Activated CD8-positive, alpha-beta memory T cell treated with anti-CD3 and anti-CD28 coated beads for 48 hours (primary cell): Measurements from ENCODE around the gene SARS1.

ENCODE experiments used
- DNase-seq, 3 experiments: peaks; one replicate each; pipeline ENCODE4 v3.0.0-alpha.2; 2020; ENCODE audit warnings: low read depth in 2 of 3, low spot score in 2 of 3

SARS1 gene

GRCh38 chr1:109259674-109260557, 46.2 kb downstream of the SARS1 start:
- no peak for DNase-seq

DNA sequence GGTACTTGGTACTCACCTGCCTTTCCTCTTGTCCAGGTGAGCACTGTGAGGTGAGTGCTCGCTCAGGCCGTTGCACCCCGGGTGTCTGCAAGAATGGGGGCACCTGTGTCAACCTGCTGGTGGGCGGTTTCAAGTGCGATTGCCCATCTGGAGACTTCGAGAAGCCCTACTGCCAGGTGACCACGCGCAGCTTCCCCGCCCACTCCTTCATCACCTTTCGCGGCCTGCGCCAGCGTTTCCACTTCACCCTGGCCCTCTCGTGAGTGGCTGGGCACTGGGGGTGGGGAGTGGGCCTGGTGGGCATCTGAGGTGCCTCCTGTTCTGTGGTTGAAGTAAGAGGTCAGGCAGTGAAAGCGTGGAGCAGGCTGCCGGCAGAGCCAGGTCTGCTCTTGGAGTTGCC, 47.3 kb downstream of the SARS1 start:
- no peak for DNase-seq

DNA sequence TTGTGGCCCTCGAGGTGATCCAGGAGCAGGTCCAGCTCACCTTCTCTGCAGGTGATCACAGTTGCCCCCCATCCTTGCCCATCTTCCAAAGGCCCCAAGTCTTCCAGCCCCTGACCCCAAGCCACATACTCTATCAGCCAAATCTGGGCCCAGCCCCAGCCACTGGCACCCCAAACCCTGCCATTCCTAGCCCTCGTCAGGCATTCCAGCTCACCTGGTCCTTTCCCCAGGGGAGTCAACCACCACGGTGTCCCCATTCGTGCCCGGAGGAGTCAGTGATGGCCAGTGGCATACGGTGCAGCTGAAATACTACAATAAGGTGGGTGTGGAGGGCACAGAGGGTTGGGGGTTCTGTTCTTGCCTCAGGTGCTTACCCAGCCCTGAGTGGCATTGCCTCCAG, 47.9 kb downstream of the SARS1 start:
- DNase-seq: no peak

GRCh38 chr1:109262231-109263055, 48.7 kb downstream of the SARS1 start:
- DNase-seq: no peak

DNA sequence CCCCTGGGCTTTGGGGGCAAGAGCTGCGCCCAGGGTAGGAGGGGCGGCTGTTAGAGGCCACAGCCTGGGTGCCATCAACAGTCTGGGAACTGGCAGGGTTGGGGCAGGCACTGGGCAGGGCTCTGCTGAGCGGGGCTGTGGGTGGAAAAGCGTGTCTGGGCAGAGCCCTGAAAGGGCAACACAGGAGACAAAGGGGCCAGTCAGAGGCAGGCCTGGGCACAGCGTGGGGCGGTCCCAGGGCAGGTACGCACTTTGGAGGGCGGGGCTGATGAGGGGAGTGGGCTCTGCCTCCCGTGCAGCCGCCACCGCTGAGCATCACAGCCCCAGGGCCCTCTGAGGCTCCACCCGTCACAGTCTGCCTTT, 49.5 kb downstream of the SARS1 start:
- no peak for DNase-seq

- peak; percentile 46 to 76 (median 73) for DNase-seq
Measured at GRCh38 chr1:109263597-109264378, 50.1 kb downstream of the SARS1 start.

DNA sequence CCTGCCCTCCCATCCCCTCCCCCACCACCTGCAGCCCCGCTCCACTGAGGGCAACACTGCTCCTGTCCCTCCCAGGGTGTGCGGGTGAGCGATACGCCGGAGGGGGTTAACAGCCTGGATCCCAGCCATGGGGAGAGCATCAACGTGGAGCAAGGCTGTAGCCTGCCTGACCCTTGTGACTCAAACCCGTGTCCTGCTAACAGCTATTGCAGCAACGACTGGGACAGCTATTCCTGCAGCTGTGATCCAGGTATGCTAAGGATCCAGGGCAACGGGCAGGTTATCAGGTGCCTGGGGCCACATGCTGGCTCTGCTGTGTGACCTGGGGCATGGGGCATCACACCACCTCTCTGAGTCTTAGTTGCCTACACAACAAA, 50.6 kb downstream of the SARS1 start:
- no peak for DNase-seq

DNA sequence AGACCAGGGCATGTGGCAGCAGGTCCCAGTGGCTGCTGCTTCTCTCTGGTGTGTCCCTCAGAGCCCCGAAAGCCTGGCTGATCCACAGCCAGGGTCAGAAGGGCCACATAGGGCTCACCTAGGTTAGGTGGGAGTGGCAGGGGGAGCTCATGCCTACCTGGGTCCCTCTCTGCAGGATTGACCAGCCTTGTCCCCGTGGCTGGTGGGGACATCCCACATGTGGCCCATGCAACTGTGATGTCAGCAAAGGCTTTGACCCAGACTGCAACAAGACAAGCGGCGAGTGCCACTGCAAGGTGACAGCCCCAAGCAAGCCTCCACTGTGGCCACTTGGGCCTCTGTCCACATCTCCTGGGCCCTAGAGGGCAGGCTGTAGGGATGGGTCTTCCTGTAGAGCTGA, 51.3 kb downstream of the SARS1 start:
- no peak for DNase-seq

DNA sequence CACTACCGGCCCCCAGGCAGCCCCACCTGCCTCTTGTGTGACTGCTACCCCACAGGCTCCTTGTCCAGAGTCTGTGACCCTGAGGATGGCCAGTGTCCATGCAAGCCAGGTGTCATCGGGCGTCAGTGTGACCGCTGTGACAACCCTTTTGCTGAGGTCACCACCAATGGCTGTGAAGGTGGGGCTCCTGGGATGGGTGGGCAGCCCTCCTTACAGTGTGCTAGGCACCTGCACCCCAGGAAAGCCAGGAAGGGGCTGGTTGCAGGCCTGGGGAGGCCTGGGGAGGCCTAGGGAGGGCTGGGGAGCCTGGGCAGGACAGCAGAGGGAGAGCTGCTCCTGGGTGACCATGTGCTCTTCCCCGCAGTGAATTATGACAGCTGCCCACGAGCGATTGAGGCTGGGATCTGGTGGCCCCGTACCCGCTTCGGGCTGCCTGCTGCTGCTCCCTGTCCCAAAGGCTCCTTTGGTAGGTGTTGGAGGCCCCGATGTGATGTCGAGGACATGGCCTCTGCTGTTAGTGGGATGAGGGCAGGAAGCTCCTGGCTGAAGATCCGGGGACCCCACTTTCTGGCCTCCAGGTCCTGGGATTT, 52.1 kb downstream of the SARS1 start:
- DNase-seq: no peak

DNA sequence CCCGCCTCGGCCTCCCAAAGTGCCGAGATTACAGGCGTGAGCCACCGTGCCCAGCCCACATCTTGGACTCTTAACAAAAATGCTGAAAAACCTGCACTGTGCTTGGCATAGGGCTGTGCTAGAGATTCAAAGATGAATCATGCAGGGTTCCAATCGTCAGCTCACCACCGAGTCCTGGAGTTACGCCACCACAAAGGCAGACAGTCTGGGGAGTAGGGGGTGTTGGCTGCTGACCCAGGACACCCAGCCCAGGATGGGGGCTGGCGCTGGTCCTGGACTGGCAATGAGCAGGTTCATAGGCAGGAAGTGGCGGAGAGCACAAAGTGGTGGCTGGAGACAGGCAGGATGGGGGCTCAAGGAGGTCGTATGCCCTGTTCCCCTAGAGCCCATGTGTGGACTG, 53.2 kb downstream of the SARS1 start:
- no peak for DNase-seq

GRCh38 chr1:109267743-109268300, 54.1 kb downstream of the SARS1 start:
- DNase-seq: no peak

- no peak for DNase-seq
Measured at GRCh38 chr1:109268431-109269211, 54.9 kb downstream of the SARS1 start.

- DNase-seq: no peak
Measured at GRCh38 chr1:109269212-109269980, 55.7 kb downstream of the SARS1 start.

DNA sequence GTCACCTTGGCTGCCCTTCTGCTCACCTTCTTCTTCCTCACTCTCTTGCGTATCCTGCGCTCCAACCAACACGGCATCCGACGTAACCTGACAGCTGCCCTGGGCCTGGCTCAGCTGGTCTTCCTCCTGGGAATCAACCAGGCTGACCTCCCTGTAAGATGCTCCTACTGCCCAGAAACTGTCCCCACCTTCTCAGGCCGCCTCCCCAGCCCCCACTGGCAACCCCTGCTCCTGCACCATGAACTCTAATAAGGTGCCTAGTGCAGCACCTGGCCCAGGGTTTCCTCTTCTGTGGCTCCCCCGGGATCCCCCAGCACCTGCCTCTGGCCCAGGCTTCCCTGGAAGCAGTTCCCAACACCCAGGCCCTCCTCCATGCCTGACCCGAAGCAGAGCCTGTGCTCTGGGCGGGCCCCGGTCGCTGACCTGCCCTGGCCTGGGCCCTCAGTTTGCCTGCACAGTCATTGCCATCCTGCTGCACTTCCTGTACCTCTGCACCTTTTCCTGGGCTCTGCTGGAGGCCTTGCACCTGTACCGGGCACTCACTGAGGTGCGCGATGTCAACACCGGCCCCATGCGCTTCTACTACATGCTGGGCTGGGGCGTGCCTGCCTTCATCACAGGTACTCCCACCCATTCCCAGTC, 56.4 kb downstream of the SARS1 start:
- DNase-seq: no peak

DNA sequence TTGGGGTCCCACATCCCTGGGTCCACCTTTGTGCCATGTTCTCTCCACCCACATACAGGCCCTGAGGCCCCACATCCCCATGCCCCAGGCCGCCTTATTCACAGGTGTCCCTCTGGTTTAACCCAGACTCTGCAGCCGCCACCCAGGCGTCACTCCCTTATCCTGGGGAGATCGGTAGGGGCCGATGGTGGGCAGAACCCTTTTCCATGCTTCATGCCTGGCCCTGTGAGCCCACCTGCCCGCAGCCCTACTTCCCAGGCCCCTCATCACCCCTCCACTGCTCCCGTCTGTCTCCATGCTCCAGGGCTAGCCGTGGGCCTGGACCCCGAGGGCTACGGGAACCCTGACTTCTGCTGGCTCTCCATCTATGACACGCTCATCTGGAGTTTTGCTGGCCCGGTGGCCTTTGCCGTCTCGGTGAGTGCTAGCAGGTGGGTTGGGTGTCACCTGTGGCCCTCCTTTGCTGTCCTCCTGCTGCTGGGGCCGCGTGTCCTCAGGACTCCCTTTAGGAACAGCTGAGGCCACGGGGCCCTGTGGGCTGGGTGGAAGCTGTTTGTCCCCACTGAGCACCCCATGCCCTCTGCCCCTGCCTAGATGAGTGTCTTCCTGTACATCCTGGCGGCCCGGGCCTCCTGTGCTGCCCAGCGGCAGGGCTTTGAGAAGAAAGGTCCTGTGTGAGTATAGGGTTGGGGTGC, 57.1 kb downstream of the SARS1 start:
- DNase-seq: no peak

DNA sequence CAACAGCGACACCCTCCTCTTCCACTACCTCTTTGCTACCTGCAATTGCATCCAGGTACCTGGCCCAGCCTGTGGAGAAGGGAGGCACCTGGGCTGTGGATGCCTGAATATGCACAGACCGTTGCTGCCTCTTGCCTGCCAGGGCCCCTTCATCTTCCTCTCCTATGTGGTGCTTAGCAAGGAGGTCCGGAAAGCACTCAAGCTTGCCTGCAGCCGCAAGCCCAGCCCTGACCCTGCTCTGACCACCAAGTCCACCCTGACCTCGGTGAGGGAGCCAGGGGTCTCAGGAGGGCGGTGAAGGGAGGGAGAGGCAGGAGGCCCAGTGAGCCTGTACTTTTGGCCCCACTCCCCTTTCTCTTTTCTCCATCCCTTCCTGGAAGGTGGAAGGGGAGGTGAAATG, 57.7 kb downstream of the SARS1 start:
- DNase-seq: no peak

GRCh38 chr1:109272021-109272799, 58.5 kb downstream of the SARS1 start:
- DNase-seq: no peak
